Chondrocyte (in vitro differentiated cells): ENCODE data around the gene TMEM184C. TPM values are rescaled to one million over a fixed set of nuclear protein-coding genes. Genes with fewer than 3 reads are reported as not detected.

Source experiments
- DNase-seq: peaks from one replicate; pipeline ENCODE4 v3.0.0; 2021; ENCODE audit warnings: mixed read lengths, low spot score
- H3K27ac Mint-ChIP-seq: one replicate; pipeline ENCODE4 v1.8.0; 2021; ENCODE audit warnings: mild to moderate bottlenecking, moderate library complexity, mixed read lengths; ENCODE audit not compliant: unreplicated experiment
- H3K27me3 Mint-ChIP-seq: 2 replicates; pipeline ENCODE4 v1.8.0; 2021; ENCODE audit warnings: low read depth, mixed read lengths
- H3K36me3 Mint-ChIP-seq: 2 replicates; pipeline ENCODE4 v1.8.0; 2021; ENCODE audit warnings: low read depth, mixed read lengths
- H3K4me1 Mint-ChIP-seq: 2 replicates; pipeline ENCODE4 v1.8.0; 2021; ENCODE audit warnings: low read depth, mild to moderate bottlenecking, mixed read lengths
- H3K4me3 Mint-ChIP-seq: one replicate; pipeline ENCODE4 v1.8.0; 2021; ENCODE audit warnings: mild to moderate bottlenecking, moderate library complexity, mixed read lengths; ENCODE audit not compliant: unreplicated experiment
- H3K9me3 Mint-ChIP-seq: 2 replicates; pipeline ENCODE4 v1.8.0; 2021; ENCODE audit warnings: low read depth, mixed read lengths
- long read RNA-seq: library from polyadenylated mRNA; stranded (forward); transcript quantifications from one replicate; pipeline ENCODE4 v2.0.0, GENCODE V29; 2021
- total RNA-seq: library from RNA; stranded (reverse); gene quantifications from 3 replicates; pipeline ENCODE4 v1.2.1, GENCODE V29; 2021
- TF ChIP-seq, protein P1 (sequence below): fragments of 200-600 bp; sonication (generic); IDR thresholded peaks from 2 replicates; pipeline ENCODE4 v1.5.0; 2021; ENCODE audit warnings: antibody characterized with exemption, mild to moderate bottlenecking, moderate library complexity

Gene TMEM184C
- 35.3 to 40.8 TPM (median 39.3 TPM) in 3 replicates for total RNA-seq
- long read RNA-seq, full-length matches to known transcripts: 40 of 49 reads
- long read RNA-seq, partial matches to known transcripts: 2 of 49 reads
- long read RNA-seq, other reads (novel, unspliced or antisense): 7 of 49 reads

DNA sequence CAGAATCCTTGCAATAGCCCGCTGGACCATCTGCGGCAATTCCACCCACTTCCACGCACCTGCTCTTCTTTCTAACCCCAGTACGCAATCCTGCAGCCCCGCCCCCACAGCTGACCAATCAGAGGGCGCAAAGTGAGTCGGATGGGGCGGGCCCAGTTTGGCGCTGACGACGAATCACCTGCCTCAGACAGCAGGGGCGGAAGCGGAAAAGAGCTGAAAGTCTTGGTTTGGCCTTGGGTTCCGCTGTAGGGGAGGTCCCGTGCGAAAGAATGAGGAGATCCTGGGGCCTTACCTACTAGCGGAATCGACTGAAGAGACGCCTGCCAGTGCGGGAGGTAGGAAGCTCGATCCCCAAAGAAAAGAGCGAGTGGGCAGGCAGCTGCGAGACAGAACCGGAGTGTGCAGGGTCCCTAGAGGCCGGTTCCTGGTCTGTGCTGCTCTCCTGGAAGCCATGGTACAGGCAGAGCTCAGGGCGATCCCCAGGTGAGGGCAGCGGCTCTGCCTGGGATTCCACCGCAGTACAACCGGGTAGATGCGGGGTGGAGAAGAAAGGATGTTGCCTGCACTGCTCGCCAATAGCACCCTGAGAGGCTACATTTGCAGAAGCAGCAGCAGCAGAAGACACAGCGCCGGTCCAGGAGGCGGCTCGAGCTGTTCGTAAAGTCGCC, at the start of gene TMEM184C:
TSS of gene TMEM184C (plus strand) at position 225 of the 668 bp plus-strand sequence. CDS start 560 bp downstream, outside the sequence.
- Mint-ChIP-seq H3K4me3 (peak within 1 kb of the TSS; percentile 96), H3K9me3 (no peaks in the 10 kb centered on the region), H3K27me3 (peaks cover 3% of the 10 kb centered on the region), H3K27ac (peak within 1 kb of the TSS; percentile 98), H3K4me1 (peaks cover 47% of the 10 kb centered on the region), H3K36me3 (peaks cover 6% of the 10 kb centered on the region)
- peak; percentile 97 for DNase-seq
- TF ChIP-seq, protein P1, sequence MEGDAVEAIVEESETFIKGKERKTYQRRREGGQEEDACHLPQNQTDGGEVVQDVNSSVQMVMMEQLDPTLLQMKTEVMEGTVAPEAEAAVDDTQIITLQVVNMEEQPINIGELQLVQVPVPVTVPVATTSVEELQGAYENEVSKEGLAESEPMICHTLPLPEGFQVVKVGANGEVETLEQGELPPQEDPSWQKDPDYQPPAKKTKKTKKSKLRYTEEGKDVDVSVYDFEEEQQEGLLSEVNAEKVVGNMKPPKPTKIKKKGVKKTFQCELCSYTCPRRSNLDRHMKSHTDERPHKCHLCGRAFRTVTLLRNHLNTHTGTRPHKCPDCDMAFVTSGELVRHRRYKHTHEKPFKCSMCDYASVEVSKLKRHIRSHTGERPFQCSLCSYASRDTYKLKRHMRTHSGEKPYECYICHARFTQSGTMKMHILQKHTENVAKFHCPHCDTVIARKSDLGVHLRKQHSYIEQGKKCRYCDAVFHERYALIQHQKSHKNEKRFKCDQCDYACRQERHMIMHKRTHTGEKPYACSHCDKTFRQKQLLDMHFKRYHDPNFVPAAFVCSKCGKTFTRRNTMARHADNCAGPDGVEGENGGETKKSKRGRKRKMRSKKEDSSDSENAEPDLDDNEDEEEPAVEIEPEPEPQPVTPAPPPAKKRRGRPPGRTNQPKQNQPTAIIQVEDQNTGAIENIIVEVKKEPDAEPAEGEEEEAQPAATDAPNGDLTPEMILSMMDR: peak; percentile 40

DNA sequence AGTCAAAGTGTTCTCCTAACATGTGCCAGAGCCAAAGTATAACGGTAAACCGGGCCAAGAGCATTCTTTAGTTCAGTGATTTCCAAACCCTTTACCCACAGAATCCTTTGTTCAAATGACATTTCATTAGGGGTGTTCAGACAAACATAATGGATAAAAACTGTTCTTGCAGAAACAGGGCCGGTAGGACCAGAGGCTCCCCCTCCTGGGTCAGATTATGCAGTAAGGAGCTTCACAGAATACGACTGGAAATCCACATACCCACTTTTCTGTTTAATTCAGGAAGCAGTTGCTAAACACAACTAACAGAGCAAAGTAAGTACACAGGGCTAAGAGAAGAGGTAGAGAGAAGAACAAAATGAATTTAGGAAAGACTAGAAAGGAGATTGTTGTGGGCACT, 46.6 kb upstream of the TMEM184C start:
- TF ChIP-seq, protein P1: peak; percentile 49
- H3K27me3 Mint-ChIP-seq: no peaks in the 10 kb centered on the region

DNA sequence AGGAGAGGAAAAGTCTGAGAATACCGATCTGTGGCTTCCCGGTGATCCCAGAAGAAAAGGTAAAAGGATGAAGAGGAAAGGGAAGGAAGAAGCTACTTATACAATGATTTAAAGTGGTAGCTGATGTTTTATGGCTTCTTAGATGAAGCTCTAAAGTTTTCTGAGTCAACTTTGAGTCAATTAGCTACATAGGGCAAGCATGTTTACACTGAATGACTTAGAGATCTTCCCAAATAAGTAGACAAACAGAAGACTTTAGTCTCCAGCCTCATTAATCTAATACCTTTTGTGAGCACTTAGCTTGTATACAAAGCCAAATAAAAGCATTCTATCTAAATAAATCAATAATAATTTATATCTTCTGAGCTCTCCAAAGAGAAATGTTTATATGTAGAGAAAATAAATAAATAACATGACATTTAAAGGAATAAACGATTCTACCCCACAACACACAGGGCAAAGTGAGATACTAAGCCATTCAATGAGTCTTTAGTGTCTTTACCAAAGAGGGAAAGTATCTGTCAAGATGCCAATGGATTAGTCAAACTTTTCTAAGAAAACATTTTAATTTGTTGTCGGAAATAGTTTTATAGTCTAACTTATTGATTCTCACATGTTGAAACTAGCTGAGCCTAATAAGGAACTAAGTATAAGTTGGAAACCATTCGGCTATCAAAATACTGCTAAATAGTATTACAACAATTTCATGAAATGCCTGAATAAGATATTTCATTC, 46.0 kb upstream of the TMEM184C start:
- Mint-ChIP-seq H3K27me3 (no peaks in the 10 kb centered on the region), H3K9me3 (peaks cover 3% of the 10 kb centered on the region), H3K4me1 (peaks cover 3% of the 10 kb centered on the region), H3K27ac (no peak overlapping the region), H3K36me3 (peaks cover 1% of the 10 kb centered on the region), H3K4me3 (no peak overlapping the region)
- DNase-seq: no peak
- TF ChIP-seq, protein P1: no peak

More for the DNA sequence above, 46.6 kb upstream of the TMEM184C start:
- no peak overlapping the region for H3K27ac Mint-ChIP-seq
- H3K9me3 Mint-ChIP-seq: peaks cover 8% of the 10 kb centered on the region
- peaks cover 2% of the 10 kb centered on the region for H3K36me3 Mint-ChIP-seq
- H3K4me1 Mint-ChIP-seq: peaks cover under 1% of the 10 kb centered on the region
- no peak overlapping the region for H3K4me3 Mint-ChIP-seq
- no peak for DNase-seq

DNA sequence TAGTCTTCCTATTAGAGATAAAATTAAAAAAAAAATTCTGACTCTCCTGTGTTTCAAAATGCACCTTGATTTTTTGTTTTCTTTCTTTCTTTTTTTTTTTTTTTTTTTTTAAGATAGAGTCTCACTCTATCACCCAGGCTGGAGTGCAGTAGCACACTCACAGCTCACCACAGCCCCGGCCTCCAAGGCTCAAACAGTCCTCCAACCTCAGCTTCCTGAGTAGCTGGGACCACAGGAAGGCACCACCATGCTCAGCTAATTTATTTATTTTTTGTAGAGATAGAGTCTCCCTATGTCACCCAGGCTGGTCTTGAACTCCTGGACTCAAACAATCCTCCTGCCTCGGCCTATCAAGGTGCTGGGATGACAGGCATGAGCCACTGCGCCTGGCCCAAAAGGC, 41.1 kb upstream of the TMEM184C start:
- Mint-ChIP-seq H3K36me3 (peaks cover 1% of the 10 kb centered on the region), H3K9me3 (no peaks in the 10 kb centered on the region), H3K27me3 (no peaks in the 10 kb centered on the region), H3K27ac (peak overlapping the region; percentile 15), H3K4me1 (peaks cover 27% of the 10 kb centered on the region), H3K4me3 (no peak overlapping the region)
- DNase-seq: no peak
- TF ChIP-seq, protein P1: no peak

DNA sequence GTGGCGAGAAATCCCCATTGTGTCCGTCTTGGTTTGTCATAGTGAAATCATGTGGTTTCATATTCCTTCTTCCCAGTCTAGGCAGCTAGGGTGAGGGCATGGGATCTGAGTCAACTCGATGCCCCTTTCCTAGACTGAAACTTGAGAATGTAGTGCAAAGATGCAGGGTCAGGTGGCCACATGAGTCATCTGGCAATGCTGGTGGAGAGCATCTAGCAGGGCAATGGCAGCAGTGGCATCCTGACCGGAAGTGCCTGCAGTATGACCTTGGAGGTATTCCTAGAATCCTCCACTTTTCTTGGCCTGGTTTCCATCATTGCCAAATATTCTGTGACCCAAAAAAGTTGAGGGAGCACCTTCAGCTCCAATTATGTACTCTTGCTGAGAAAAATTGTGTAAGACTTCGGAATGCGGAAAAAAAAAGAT, 39.1 kb upstream of the TMEM184C start:
- Mint-ChIP-seq H3K4me3 (no peak overlapping the region), H3K27me3 (no peaks in the 10 kb centered on the region), H3K36me3 (peaks cover 1% of the 10 kb centered on the region), H3K27ac (peak overlapping the region; percentile 82), H3K4me1 (peaks cover 42% of the 10 kb centered on the region), H3K9me3 (no peaks in the 10 kb centered on the region)
- TF ChIP-seq, protein P1: no peak
- no peak for DNase-seq
